Limb (tissue), 2 donors: ENCODE measurements around the gene RPS19.

Experiments
- DNase-seq, 2 donors: peaks; one replicate each; pipeline ENCODE4 v3.0.0-alpha.2; 2016; ENCODE audit errors: extremely low spot score in 2 of 2

Gene RPS19

GRCh38 chr19:41859618-41860418 is at the start of gene RPS19:
RPS19 (plus strand) TSS chr19:41860255; CDS start chr19:41860775, 520 bp downstream.
- peak; percentile 98 to 99 for DNase-seq

GRCh38 chr19:41810301-41810700 is 49.8 kb upstream of the RPS19 start:
- DNase-seq: no peak

DNA sequence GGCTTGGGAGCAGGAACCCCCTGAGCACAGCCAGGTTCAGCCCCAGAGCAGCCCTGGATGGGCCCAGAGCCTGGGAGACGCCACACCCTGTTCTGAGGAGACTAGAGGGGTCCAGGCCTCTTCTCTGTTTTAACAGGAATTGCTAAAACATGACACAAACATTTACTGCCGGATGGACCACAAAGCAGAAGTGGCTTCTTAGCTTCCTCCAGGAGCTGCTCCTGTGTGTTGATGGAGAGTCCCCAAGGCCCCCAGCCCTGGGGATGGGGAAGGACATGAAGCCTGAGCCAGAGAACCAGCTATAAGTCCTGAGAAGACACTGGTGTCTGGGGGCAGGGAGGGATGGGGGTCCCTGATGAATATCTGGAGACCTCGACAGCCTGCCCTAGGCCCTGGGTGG is 49.0 kb upstream of the RPS19 start:
- DNase-seq: no peak

GRCh38 chr19:41811981-41812380 is 48.1 kb upstream of the RPS19 start:
- DNase-seq: no peak

- no peak for DNase-seq
Observed at GRCh38 chr19:41813911-41814310, 46.1 kb upstream of the RPS19 start.

GRCh38 chr19:41815301-41815700 is 44.8 kb upstream of the RPS19 start:
- DNase-seq: no peak

GRCh38 chr19:41816761-41817160 is 43.3 kb upstream of the RPS19 start:
- no peak for DNase-seq

DNA sequence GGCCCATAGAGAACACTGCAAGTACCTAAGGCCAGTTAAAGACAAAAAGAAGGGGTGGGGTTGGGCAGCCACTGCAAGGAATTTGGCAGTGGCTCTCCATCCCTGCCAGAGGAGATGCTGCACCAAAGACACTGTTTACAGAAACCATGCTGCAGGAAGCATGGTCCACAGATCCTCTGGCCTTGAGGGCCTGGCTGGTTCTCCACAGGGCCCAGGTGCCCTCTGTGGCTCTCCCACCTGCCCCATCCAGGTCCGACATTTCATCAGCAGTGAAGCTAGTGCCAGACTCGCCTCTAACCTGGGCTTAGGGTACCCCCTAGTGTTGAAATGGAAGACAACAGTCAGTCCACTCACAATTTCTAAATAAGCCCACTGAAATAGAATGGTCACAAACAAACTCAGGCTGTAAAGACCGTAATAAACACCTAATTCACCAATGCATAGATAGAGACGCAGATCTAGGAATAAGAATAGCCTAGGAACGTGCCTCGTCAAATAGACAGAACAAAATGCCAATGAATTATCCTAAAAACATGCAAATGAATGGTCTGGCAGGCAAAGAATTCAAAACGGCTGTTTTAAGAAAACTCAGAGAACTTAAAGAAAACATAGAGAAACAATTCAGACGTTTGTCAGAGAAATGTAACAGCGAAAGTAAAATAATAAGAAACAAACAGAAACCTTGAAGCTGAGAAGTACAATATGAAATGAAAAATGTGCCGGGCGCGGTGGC is 38.9 kb upstream of the RPS19 start:
- DNase-seq: no peak

DNA sequence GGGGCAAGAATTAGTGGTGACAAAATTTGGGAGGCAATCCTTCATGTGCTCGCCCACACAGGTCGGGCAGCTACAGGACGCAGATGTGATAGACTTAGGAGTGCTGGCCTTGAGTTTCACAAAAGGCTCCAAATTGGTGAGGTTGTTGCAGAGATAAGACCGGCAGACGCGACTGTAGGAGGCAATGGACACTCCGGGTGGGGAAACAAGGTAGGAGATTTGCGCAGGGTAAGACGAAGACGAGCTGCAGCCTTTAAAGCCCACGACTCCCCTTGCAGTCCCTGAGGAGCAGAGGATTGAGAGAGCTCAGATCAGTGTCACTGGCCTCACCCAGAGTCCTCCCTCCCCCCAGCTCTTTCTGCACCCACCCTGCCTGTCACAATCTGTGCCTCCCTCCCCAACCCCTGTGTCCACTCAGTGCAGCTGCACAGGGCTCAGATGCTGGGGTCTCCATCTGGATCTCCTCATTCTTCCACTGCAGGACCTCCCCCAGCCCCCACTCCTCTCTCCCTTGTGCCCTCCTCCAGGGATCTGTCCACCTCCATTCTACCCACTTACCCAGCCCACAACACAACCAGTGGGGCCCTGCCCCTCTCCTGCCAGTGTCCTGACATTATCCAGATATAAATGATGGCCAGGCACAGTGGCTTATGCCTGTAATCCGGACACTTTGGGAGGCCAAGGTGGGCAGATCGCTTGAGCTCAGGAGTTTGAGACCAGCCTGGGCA is 21.9 kb upstream of the RPS19 start:
- no peak for DNase-seq

- DNase-seq: no peak
Observed at GRCh38 chr19:41839211-41839610, 20.8 kb upstream of the RPS19 start.

GRCh38 chr19:41843371-41843770 is 16.7 kb upstream of the RPS19 start:
- no peak for DNase-seq

DNA sequence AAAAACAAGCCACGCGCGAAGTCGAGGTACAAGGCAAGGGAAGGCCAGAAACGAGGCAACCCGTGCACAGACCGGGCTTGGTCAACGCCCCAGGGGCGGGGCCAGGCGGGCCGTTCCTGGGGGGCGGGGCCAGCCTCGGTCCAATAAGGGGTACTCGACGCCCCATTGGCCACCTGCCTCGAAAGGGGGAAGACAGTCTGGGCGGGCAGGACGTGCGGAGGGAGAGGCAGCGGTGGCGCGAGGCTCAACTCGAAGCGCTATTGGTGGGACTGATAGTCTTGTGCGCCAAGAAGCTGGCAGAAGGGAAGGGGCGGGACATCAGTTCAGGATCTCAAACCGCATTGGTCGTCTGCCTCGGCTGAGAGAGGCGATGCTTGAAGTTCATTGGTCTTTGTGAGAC is 15.5 kb upstream of the RPS19 start, which contains the start of gene LYPD4:
LYPD4 (minus strand) TSS at position 83 of the 400 bp plus-strand sequence. CDS start 5,398 bp downstream, outside the sequence.
- no peak for DNase-seq

GRCh38 chr19:41845001-41845050 is 15.2 kb upstream of the RPS19 start, which contains the start of gene DMRTC2:
DMRTC2 (plus strand) TSS chr19:41845042; CDS start chr19:41847429, 2,387 bp downstream.
- DNase-seq: no peak

GRCh38 chr19:41845051-41845590 is 14.9 kb upstream of the RPS19 start:
- no peak for DNase-seq

GRCh38 chr19:41847351-41848105 is 12.5 kb upstream of the RPS19 start:
- no peak for DNase-seq

DNA sequence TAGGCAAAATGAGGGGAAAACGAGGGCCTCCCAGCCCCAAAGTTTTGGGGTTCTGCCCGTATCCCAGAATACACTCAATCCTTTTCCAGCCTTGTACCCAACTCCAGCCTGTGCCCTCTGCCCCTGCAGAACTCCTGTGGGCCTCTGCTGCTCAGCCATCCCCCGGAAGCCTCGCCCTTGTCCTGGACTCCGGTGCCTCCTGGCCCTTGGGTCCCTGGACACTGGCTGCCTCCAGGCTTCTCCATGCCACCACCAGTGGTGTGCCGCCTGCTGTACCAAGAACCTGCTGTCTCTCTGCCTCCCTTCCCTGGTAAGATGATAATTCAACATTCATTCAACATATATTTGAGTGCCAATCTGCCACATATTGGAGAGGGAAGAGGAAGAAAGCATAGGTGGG is 11.4 kb upstream of the RPS19 start:
- no peak for DNase-seq

DNA sequence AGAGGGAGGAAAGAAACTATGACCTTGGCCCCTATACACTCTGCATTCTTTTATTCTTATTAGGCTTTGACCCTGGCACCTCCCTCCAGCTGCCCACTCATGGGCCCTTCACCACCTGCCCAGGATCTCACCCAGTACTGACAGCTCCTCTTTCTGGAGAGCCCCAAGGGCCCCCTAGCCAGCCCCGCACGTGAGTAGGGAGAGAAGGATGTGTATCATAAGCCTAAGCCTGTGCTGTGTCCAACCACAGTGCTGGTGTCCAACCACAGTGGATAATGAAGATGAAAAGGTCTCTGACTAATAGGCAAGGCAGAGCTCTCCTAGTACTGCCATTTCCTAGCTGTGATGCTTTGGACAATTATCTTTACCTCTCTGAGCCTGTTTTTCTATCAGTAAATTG is 11.0 kb upstream of the RPS19 start:
- DNase-seq: no peak

- DNase-seq: no peak
Observed at GRCh38 chr19:41850381-41850780, 9.7 kb upstream of the RPS19 start.

GRCh38 chr19:41851456-41851855 is 8.6 kb upstream of the RPS19 start:
- no peak for DNase-seq

GRCh38 chr19:41853344-41853743 is 6.7 kb upstream of the RPS19 start:
- no peak for DNase-seq

GRCh38 chr19:41853768-41854167 is 6.3 kb upstream of the RPS19 start:
- DNase-seq: no peak

DNA sequence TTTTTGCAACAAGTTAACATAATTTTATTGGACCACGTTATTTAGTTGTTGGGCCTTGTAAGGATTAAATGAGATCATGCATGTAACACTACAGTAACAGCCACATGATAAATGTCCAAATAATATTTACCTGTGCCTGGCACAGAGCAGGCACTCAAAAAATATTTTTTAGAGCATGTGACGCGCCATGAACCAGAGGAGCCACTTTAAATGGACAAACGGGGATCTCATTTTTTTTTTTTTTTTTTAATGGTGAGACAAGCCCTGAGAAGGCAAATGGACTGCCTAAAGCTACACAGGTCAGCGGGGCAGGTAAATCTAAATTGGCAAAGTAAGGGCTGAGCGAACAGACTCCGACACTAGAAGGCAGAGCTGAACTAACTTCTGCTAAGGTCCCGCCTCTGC is 840 bp upstream of the RPS19 start:
- no peak for DNase-seq
